Measurements from ENCODE around the gene PRMT3. TPM values are rescaled to one million over a fixed set of nuclear protein-coding genes. Genes with fewer than 3 reads are reported as not detected.

PRMT3 gene
- total RNA-seq, 2 experiments from 2014 or later = 11.2 to 11.8 TPM

DNA sequence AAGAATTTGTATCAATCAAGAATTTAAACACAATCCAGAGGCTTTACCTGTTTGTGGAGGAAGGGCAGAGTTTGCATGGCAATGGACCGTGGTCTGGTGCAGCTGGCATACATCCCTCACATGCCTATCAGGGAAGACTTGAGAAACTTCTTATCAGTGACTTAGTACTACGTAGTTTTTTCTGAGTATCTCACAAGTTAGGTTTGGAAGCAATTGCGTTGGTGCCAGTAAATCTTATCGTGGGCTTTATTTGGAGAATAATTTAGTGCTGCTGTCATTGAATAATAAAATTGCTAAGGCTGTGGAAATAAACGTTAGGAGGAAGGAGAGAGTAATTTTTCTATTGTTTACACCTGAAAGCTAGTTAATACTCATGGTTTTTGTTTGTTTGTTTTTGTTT lies 72.3 kb downstream of the PRMT3 start:
- H3K9me3 ChIP-seq (ENCODE audit: control insufficient read depth in 1 of 2, insufficient read depth in 1 of 2, low read length in 2 of 2) = no peaks in the 10 kb centered on the region
- no peak overlapping the region for H3K4me3 ChIP-seq (ENCODE audit: low read length)
- ATAC-seq (ENCODE audit: poor library complexity) (no peak), DNase-seq (no peak)
- no peaks in the 10 kb centered on the region for H3K27me3 Mint-ChIP-seq
- H3K4me1 Mint-ChIP-seq (ENCODE audit: low read depth) = no peaks in the 10 kb centered on the region
- H3K36me3 Mint-ChIP-seq (ENCODE audit: low read depth) = peaks cover 61% of the 10 kb centered on the region
- no peaks in the 10 kb centered on the region for H3K27me3 ChIP-seq (ENCODE audit: control insufficient read depth in 1 of 2, insufficient read depth in 2 of 2, low read length in 2 of 2)
- CTCF ChIA-PET = no interaction called here
- no peak overlapping the region for H3K27ac Mint-ChIP-seq
- H3K4me1 ChIP-seq (ENCODE audit: insufficient read depth, low read length) = no peaks in the 10 kb centered on the region
- H3K36me3 ChIP-seq (ENCODE audit: insufficient read depth, low read length) = peaks cover 4% of the 10 kb centered on the region
- H3K27ac ChIP-seq (ENCODE audit: low read depth in 1 of 2, low read length in 2 of 2) = no peak overlapping the region
- no peaks in the 10 kb centered on the region for H3K9me3 Mint-ChIP-seq
- no peak overlapping the region for H3K4me3 Mint-ChIP-seq
- POLR2A ChIA-PET = no interaction called here
- TF ChIP-seq, protein P1, sequence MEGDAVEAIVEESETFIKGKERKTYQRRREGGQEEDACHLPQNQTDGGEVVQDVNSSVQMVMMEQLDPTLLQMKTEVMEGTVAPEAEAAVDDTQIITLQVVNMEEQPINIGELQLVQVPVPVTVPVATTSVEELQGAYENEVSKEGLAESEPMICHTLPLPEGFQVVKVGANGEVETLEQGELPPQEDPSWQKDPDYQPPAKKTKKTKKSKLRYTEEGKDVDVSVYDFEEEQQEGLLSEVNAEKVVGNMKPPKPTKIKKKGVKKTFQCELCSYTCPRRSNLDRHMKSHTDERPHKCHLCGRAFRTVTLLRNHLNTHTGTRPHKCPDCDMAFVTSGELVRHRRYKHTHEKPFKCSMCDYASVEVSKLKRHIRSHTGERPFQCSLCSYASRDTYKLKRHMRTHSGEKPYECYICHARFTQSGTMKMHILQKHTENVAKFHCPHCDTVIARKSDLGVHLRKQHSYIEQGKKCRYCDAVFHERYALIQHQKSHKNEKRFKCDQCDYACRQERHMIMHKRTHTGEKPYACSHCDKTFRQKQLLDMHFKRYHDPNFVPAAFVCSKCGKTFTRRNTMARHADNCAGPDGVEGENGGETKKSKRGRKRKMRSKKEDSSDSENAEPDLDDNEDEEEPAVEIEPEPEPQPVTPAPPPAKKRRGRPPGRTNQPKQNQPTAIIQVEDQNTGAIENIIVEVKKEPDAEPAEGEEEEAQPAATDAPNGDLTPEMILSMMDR (IDR thresholded peaks at IDR 0.05) = no peak
- intact Hi-C loops (cut with DNase I, micrococcal nuclease) = no loop called here

DNA sequence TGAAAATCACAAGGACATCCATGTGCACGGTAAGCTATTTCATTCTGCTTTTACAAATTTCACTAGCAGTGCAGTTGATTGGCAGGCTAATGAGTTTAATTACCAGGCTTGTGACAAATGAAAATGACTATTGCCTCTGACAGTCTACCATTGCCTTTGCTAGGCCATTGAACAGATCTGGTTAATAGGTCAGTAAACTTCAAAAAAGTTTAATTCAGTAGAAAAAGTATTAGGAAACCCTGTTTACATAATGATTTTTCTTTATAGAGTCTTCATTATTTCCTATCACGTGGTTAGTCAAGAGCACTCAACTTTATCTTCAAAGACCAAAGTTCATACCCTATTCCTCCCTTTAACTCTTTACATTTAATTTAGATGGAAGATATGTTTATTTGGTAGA lies 77.0 kb downstream of the PRMT3 start:
- ATAC-seq (ENCODE audit: poor library complexity) = no peak
- Histone ChIP-seq H3K27me3 (ENCODE audit: control insufficient read depth in 1 of 2, insufficient read depth in 2 of 2, low read length in 2 of 2) (no peaks in the 10 kb centered on the region), H3K36me3 (ENCODE audit: insufficient read depth, low read length) (peaks cover 16% of the 10 kb centered on the region), H3K27ac (ENCODE audit: low read depth in 1 of 2, low read length in 2 of 2) (no peak overlapping the region), H3K4me3 (ENCODE audit: low read length) (no peak overlapping the region), H3K4me1 (ENCODE audit: insufficient read depth, low read length) (no peaks in the 10 kb centered on the region), H3K9me3 (ENCODE audit: control insufficient read depth in 1 of 2, insufficient read depth in 1 of 2, low read length in 2 of 2) (no peaks in the 10 kb centered on the region)
- Mint-ChIP-seq H3K4me1 (ENCODE audit: low read depth) (no peaks in the 10 kb centered on the region), H3K9me3 (no peaks in the 10 kb centered on the region), H3K27me3 (no peaks in the 10 kb centered on the region), H3K36me3 (ENCODE audit: low read depth) (peaks cover 74% of the 10 kb centered on the region), H3K27ac (no peak overlapping the region), H3K4me3 (no peak overlapping the region)
- ChIA-PET CTCF (interaction anchor here (0.7 kb wide), 1 partner anchor 38 kb away, joined by 3 read pairs; no protein-coding TSS in a partner anchor), POLR2A (no interaction called here)
- intact Hi-C loops (cut with DNase I, micrococcal nuclease) = no loop called here
- TF ChIP-seq, protein P1 (IDR thresholded peaks at IDR 0.05) = no peak
- DNase-seq = no peak

DNA sequence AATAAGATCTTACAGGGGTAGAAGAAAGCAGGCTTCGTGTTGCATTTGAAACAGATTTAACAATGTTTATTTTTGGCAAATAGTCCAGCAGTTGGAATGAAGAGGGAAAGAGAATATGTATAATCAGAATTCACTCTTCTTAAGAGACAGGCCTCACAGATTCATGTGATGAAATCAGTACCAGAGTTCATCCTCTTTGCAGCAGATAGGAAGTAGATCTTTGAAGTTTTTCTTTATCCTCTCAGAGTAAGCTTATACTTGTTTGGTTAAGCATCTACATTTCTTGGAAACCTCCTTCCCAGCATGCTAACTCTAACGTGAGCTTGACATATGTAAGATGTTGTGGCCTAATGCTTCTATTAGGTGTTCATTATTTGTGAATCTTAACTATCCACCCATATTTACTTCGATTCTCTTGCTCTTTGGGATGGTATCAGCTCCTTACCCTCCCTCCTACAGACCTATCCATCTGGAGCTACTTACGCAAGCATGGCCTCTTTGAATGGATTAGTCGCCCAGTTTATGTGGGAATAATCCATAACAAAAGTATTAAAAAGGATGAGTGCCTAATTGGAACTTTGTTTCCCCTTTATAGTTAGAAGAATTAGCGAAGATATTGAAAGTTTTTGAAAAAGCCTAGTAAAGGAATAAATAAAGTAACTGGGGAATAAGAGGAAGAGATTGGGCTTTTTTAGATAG lies 80.1 kb downstream of the PRMT3 start:
- H3K27ac ChIP-seq (ENCODE audit: low read depth in 1 of 2, low read length in 2 of 2) = no peak overlapping the region
- H3K9me3 ChIP-seq (ENCODE audit: control insufficient read depth in 1 of 2, insufficient read depth in 1 of 2, low read length in 2 of 2) = no peaks in the 10 kb centered on the region
- no peaks in the 10 kb centered on the region for H3K4me1 ChIP-seq (ENCODE audit: insufficient read depth, low read length)
- no peaks in the 10 kb centered on the region for H3K27me3 Mint-ChIP-seq
- H3K4me3 ChIP-seq (ENCODE audit: low read length) = no peak overlapping the region
- DNase-seq (no peak), ATAC-seq (ENCODE audit: poor library complexity) (no peak)
- H3K36me3 Mint-ChIP-seq (ENCODE audit: low read depth) = peaks cover 80% of the 10 kb centered on the region
- H3K27ac Mint-ChIP-seq = no peak overlapping the region
- H3K4me3 Mint-ChIP-seq = no peak overlapping the region
- peaks cover 3% of the 10 kb centered on the region for H3K9me3 Mint-ChIP-seq
- intact Hi-C loops (cut with DNase I, micrococcal nuclease) = no loop called here
- peaks cover 12% of the 10 kb centered on the region for H3K4me1 Mint-ChIP-seq (ENCODE audit: low read depth)
- ChIA-PET CTCF (no interaction called here), POLR2A (no interaction called here)
- peaks cover 18% of the 10 kb centered on the region for H3K36me3 ChIP-seq (ENCODE audit: insufficient read depth, low read length)
- no peaks in the 10 kb centered on the region for H3K27me3 ChIP-seq (ENCODE audit: control insufficient read depth in 1 of 2, insufficient read depth in 2 of 2, low read length in 2 of 2)
- TF ChIP-seq, protein P1 (IDR thresholded peaks at IDR 0.05) = no peak

Data from CD4-positive, alpha-beta T cell (primary cell).